ENCODE data around the gene SP2. TPM values are rescaled to one million over a fixed set of nuclear protein-coding genes. Genes with fewer than 3 reads are reported as not detected.

Gene SP2
- total RNA-seq, 1 donor from 2014 or later, result 11.3 TPM

DNA sequence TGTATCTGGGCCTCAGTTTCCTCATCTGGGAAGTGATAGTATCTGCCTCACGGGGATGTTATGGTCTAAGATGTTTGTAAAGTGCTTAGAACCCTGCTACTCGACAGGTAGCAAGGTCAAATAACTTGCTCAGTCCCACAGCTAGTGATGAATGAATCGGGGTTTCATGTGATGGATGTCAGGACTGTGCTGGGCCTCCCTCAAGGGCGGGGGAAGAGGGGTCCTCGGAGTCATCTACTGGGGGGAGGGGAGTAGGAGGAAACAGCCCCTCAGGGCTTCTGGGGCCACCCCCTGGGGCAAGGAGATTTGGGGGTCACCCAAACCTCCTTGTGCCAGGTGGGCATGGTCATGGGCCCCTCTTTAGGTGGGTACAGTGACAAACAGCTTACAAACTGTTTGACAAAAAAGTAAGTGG lies 46.1 kb downstream of the SP2 start:
- intact Hi-C loops (cut with DNase I), result loop anchor here (10.0 kb wide), 2 partner anchors 47 to 83 kb away; partner anchors contain the start of gene SP2
- Histone ChIP-seq H3K9me3 (no peaks in the 10 kb centered on the region), H3K27me3 (no peaks in the 10 kb centered on the region), H3K4me1 (peaks cover 22% of the 10 kb centered on the region), H3K27ac (peak overlapping the region; percentile 75), H3K4me3 (peak overlapping the region; percentile 73 to 90), H3K36me3 (peaks cover 0 to 10% of the 10 kb centered on the region in 2 donors)
- TF ChIP-seq, protein P1, sequence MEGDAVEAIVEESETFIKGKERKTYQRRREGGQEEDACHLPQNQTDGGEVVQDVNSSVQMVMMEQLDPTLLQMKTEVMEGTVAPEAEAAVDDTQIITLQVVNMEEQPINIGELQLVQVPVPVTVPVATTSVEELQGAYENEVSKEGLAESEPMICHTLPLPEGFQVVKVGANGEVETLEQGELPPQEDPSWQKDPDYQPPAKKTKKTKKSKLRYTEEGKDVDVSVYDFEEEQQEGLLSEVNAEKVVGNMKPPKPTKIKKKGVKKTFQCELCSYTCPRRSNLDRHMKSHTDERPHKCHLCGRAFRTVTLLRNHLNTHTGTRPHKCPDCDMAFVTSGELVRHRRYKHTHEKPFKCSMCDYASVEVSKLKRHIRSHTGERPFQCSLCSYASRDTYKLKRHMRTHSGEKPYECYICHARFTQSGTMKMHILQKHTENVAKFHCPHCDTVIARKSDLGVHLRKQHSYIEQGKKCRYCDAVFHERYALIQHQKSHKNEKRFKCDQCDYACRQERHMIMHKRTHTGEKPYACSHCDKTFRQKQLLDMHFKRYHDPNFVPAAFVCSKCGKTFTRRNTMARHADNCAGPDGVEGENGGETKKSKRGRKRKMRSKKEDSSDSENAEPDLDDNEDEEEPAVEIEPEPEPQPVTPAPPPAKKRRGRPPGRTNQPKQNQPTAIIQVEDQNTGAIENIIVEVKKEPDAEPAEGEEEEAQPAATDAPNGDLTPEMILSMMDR (IDR thresholded peaks at IDR 0.05), result no peak
- no peak for TF ChIP-seq POLR2AphosphoS5 (IDR thresholded peaks at IDR 0.05; ENCODE audit: insufficient read depth in 1 of 2, low read depth in 1 of 2)
- no peak for TF ChIP-seq POLR2A (IDR thresholded peaks at IDR 0.05)
- no peak for DNase-seq (ENCODE audit: extremely low spot score in 2 of 2)

DNA sequence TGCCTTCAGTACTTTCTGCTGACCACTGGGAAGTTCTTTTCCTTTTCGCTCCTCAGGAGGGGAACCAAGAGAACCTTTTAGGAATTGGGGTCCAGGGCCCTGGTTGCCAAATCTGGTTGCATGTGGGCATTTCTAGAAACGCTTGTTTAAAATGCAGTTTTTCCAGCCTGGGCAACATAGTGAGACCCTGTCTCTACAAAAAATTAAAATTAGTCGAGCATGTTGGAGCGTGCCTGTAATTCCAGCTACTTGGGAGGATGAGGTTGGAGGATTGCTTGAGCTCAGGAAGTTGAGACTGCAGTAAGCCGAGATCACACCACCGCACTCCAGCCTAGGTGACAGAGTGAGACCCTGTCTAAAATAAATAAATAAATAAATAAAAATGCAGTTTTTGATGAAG lies 46.5 kb downstream of the SP2 start:
- Histone ChIP-seq H3K9me3 (no peaks in the 10 kb centered on the region), H3K27me3 (no peaks in the 10 kb centered on the region), H3K4me3 (peak overlapping the region in 1 of 2 donors; percentile 90), H3K36me3 (peaks cover 0 to 10% of the 10 kb centered on the region in 2 donors), H3K4me1 (peaks cover 22% of the 10 kb centered on the region), H3K27ac (no peak overlapping the region)
- no peak for DNase-seq (ENCODE audit: extremely low spot score in 2 of 2)
- intact Hi-C loops (cut with DNase I), result loop anchor here (10.0 kb wide), 2 partner anchors 48 to 82 kb away; partner anchors contain the start of gene SP2
- no peak for TF ChIP-seq POLR2AphosphoS5 (IDR thresholded peaks at IDR 0.05; ENCODE audit: insufficient read depth in 1 of 2, low read depth in 1 of 2)

DNA sequence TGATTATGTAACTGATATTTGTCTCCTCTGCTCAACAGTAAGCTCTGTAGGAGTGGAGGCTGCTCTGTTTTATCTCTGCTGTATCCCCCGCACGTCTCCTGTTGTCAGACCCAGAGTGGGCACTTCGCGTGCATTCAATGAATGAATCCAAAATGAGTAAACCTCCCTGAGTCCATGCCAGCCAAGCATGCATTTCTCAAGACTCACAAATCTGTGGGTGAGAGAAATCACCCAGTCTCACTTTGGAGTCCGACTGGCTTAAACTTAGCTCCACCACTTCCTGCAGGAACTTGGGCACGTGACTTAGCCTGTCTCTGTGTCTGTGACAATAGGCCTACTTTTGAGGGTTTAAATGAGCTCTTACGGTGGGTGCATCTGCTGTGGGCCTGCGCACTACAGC lies 49.0 kb downstream of the SP2 start:
- no peaks in the 10 kb centered on the region for H3K9me3 ChIP-seq
- intact Hi-C loops (cut with DNase I), result loop anchor here (10.0 kb wide), 2 partner anchors 50 to 80 kb away; partner anchors contain the start of gene SP2
- no peak overlapping the region for H3K4me3 ChIP-seq
- TF ChIP-seq POLR2A (IDR thresholded peaks at IDR 0.05), result no peak
- TF ChIP-seq POLR2AphosphoS5 (IDR thresholded peaks at IDR 0.05; ENCODE audit: insufficient read depth in 1 of 2, low read depth in 1 of 2), result no peak
- TF ChIP-seq, protein P1 (IDR thresholded peaks at IDR 0.05), result no peak
- peaks cover 0 to 10% of the 10 kb centered on the region in 2 donors for H3K36me3 ChIP-seq
- H3K4me1 ChIP-seq, result peaks cover 36% of the 10 kb centered on the region
- H3K27ac ChIP-seq, result no peak overlapping the region
- no peaks in the 10 kb centered on the region for H3K27me3 ChIP-seq
- no peak for DNase-seq (ENCODE audit: extremely low spot score in 2 of 2)

DNA sequence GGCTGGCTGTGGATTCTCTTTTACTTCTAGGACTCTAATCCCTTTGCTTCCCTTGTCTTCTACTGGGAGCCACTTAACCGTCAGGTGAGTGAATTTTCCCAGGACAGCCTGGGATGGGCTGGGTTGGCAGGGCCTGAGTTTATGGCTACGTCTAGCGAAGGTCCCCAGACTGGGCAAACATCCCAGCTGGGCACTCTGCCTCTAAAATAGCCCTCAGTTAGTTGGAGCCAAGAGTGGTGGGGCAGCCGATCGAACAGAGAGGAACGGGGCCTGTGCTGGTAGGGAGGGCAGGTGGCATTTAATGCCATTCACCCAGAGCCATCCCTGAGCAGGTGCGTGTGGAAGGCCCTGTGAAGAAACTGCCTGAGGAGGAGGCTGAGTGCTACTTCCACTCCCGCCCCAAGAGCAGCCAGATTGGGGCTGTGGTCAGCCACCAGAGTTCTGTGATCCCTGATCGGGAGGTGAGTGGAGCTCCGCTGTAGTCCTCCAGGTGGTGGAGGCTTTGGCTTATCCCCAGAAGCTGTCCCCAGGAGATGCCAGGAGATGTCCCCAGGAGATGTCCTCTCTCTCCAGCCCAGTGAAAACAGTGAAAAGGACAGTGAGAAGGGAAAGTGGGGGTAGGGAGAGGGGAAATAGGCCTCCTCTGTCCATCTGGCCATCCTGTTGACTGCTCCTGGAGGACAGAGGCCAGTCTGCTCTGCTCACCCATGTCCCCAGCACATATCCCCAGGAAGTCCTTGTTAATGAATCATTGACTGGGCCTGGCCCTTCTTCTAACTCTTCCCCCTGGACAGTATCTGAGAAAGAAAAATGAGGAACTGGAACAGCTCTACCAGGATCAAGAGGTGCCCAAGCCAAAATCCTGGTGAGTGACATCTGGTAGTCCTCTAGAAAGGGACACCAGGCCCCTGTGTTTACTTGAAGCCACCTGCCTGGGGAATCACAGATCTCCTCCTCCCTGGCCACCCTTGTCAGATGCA lies 49.8 kb downstream of the SP2 start:
- intact Hi-C loops (cut with DNase I), result loop anchor here (10.0 kb wide), 2 partner anchors 51 to 79 kb away; partner anchors contain the start of gene SP2
- no peak for DNase-seq (ENCODE audit: extremely low spot score in 2 of 2)
- no peak overlapping the region for H3K4me3 ChIP-seq
- peaks cover 0 to 10% of the 10 kb centered on the region in 2 donors for H3K36me3 ChIP-seq
- H3K4me1 ChIP-seq, result peaks cover 30% of the 10 kb centered on the region
- TF ChIP-seq, protein P1 (IDR thresholded peaks at IDR 0.05), result no peak
- TF ChIP-seq POLR2A (IDR thresholded peaks at IDR 0.05), result no peak
- no peak for TF ChIP-seq POLR2AphosphoS5 (IDR thresholded peaks at IDR 0.05; ENCODE audit: insufficient read depth in 1 of 2, low read depth in 1 of 2)
- no peaks in the 10 kb centered on the region for H3K9me3 ChIP-seq
- H3K27me3 ChIP-seq, result no peaks in the 10 kb centered on the region
- no peak overlapping the region for H3K27ac ChIP-seq

DNA sequence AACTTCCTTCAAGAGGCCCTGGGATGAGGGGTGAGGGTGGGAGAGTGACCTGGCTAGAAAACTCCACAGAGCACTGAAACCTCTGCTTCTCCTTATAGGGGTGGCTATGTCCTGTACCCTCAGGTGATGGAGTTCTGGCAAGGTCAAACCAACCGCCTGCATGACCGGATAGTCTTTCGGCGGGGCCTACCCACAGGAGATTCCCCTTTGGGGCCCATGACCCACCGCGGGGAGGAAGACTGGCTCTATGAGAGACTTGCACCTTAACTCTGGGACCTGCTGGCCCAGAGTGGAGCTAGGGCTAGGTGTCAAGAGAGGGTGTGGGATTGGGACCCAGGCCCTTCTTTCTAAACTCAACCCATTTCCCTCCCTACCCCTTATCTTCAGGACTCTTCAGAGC lies 50.5 kb downstream of the SP2 start:
- no peak for DNase-seq (ENCODE audit: extremely low spot score in 2 of 2)
- Histone ChIP-seq H3K36me3 (peaks cover 0 to 10% of the 10 kb centered on the region in 2 donors), H3K9me3 (no peaks in the 10 kb centered on the region), H3K4me1 (peaks cover 27% of the 10 kb centered on the region), H3K4me3 (no peak overlapping the region), H3K27ac (no peak overlapping the region), H3K27me3 (no peaks in the 10 kb centered on the region)
- intact Hi-C loops (cut with DNase I), result loop anchor here (10.0 kb wide), 2 partner anchors 52 to 78 kb away; partner anchors contain the start of gene SP2
- TF ChIP-seq POLR2AphosphoS5 (IDR thresholded peaks at IDR 0.05; ENCODE audit: insufficient read depth in 1 of 2, low read depth in 1 of 2) (no peak), POLR2A (IDR thresholded peaks at IDR 0.05) (no peak)
- TF ChIP-seq, protein P1 (IDR thresholded peaks at IDR 0.05), result no peak
